WI38 (cell line): ENCODE data around the gene CAMSAP1.

Experiments used
- H3K4me3 ChIP-seq: 2 replicates; pipeline ENCODE4 v1.5.1; 2011; ENCODE audit warnings: low read depth, mild to moderate bottlenecking, control low read depth, low read length
- TF ChIP-seq, protein P1 (sequence below): IDR thresholded peaks from 2 replicates; pipeline ENCODE4 v1.5.1; 2012; ENCODE audit warnings: low read depth, mild to moderate bottlenecking, control low read depth, low read length

Gene CAMSAP1

DNA sequence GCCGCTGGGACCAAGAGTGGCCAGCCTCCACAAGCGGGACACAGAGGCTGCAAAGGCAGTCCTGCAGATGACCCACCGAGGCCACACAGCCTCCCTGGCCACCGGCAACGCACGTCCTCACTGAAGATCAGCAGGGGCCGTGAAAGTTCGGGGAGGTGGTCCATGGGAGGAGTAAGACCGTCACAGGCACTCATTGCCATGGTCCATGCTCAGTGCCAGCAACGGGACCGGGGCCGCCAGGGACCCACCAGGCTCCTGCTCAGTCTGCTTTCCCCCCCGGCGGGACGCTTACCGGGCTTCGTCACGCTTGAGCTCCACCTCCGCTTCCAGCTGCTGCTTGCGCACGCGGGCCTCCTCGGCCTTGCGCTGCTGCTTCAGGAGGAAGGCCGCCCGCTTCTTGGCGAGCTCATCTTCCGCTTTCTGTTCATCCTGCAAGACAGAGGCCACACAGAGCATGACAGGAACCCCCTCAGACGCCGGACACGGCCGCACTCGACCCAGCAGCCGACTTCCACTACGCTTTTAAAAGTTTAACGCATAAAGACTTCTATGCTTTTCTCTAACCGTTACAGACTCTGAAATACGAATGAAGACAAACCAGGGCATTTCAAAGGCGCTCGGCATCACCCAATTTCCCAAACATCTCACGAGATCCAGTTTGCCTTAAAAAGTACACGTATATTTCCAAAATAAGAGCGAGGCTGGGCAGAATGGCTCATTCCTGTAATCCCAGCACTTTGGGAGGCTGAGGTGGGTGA lies 88.4 kb downstream of the CAMSAP1 start:
- no peak overlapping the region for H3K4me3 ChIP-seq
- TF ChIP-seq, protein P1, sequence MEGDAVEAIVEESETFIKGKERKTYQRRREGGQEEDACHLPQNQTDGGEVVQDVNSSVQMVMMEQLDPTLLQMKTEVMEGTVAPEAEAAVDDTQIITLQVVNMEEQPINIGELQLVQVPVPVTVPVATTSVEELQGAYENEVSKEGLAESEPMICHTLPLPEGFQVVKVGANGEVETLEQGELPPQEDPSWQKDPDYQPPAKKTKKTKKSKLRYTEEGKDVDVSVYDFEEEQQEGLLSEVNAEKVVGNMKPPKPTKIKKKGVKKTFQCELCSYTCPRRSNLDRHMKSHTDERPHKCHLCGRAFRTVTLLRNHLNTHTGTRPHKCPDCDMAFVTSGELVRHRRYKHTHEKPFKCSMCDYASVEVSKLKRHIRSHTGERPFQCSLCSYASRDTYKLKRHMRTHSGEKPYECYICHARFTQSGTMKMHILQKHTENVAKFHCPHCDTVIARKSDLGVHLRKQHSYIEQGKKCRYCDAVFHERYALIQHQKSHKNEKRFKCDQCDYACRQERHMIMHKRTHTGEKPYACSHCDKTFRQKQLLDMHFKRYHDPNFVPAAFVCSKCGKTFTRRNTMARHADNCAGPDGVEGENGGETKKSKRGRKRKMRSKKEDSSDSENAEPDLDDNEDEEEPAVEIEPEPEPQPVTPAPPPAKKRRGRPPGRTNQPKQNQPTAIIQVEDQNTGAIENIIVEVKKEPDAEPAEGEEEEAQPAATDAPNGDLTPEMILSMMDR = no peak

DNA sequence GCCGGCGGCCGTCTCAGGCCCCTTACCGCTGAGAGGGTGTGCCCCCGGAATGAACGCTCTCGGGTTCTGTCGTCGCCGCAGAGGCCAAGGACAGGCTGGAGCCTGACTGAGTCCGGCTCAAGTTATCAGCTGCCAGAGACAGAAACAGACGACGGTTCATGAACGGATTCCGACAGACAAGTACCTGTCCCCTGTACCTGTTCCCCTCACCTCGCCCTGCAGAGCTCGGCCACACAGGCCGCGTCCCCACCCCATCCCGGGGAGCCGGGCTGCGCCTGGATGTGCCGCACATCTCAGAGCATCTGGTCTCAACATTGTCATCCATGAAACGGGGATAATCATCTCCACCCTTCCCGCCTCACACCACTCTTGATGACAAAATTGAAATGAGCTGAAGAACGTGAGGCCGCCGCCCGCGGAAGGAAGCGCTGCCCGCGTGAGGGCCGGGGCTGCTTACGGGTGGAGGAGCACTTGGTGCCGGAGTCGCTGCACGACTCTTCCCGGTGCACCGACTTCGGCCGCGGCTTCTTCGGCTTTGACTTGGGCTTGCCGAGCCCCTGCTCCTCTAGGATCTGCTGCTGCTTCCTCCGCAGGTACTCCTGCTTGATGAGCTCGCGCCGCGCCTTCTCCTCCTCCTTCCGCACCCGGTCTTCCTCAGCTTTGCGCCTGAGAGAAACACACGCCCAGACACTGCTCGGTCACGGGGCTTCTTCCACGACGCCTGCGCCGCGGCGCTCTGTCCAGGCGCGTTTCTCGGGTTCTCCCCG lies 89.2 kb downstream of the CAMSAP1 start:
- TF ChIP-seq, protein P1 = no peak

GRCh38 chr9:135816651-135816970 lies 90.7 kb downstream of the CAMSAP1 start:
- TF ChIP-seq, protein P1 = no peak
- no peak overlapping the region for H3K4me3 ChIP-seq

More for the DNA sequence above, 89.2 kb downstream of the CAMSAP1 start:
- no peak overlapping the region for H3K4me3 ChIP-seq

DNA sequence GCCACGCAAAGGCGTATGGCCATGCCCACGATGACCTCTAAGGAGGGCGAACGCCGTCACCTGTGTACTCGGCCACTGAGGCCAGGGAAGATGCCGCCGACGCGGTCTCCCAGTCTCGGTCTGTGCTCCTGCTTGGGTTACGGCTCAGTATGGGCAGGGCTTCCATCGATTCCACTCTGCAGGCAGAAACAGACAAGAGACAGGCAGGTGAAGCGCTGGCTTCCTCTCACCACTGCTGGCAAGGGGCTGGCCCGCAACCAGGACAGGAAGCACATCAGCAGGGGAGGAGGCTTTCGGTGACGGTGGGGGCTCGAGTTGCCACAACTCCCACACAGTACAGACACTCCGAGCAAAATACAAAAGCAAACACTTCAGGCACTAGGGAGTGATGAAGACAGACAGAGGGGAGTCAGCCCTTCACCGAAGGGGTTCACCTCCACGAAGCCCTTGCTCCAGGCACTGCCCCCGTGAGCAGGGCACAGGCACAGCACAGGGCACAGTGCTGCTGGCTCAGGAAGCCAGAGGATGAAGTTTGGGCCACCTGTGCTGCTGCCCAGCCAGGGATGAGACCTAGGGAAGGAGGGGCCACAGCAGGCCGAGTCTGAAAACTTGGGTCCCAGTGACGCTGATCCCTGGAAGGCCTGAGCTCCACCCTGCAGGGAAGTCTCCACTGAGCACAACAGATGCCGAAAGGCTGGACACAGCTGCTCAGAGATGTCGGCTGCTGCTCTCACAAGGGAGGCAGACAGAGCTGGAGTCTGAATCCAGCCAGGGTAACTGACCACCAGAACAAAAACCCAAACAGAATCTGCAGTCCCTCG lies 91.3 kb downstream of the CAMSAP1 start:
- TF ChIP-seq, protein P1 = no peak
- H3K4me3 ChIP-seq = no peak overlapping the region

DNA sequence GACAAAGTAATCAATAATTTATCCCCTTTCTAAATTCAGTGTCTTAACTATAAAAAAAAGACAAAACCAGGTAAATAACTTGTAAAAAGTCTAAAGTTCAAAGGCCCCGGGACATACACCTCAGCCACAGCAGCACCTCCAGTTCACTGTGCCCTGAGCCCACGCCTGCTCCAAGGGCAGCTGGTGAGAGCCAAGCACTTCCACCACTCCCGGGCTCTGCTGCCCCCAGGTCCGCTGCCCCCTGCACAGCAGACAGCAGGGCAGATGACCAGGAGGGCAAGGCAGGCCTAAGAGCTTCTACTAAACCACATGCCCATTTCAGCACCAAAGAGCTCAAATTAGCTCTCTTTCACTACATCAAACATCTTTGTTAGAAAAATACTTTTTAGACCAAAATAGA lies 91.9 kb downstream of the CAMSAP1 start:
- TF ChIP-seq, protein P1 = no peak

GRCh38 chr9:135814421-135815095 lies 92.8 kb downstream of the CAMSAP1 start:
- H3K4me3 ChIP-seq = no peak overlapping the region
- TF ChIP-seq, protein P1 = no peak

More for the DNA sequence above, 91.9 kb downstream of the CAMSAP1 start:
- H3K4me3 ChIP-seq = no peak overlapping the region
